Choroid plexus epithelial cell (primary cell): ENCODE data around the gene SLIT1.

Experiments used
- DNase-seq: peaks from one replicate; pipeline ENCODE4 v3.0.0-alpha.2; 2010; ENCODE audit warnings: low read depth
- H3K4me3 ChIP-seq: 2 replicates; pipeline ENCODE4 v1.5.1; 2011; ENCODE audit warnings: low read depth, mild to moderate bottlenecking, control low read depth, low read length, moderate library complexity
- CTCF ChIP-seq: conservative IDR thresholded peaks from 2 replicates; pipeline ENCODE4 v1.5.1; 2011; ENCODE audit warnings: low read depth, mild to moderate bottlenecking, control low read depth, inconsistent platforms, low read length, moderate library complexity

SLIT1 gene

DNA sequence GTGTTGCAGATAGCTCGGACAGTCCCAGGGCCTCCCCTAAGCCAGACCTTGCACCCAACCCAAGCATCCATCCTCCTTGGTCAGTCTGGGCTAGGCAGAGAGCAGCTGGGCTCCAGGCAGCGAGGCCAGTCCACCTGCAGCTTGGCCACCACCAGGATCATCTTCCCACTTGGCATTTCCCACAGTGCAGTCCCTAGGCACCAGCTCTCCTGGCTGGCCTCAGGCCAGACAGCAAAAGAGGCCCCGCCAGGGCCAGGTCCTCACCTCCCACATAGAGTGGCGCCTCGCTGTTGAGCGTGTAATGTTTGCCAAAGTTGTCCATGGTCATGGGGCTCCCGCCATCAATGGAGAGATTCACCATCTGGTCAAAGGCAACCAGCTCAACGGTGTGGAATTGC, 182.0 kb downstream of the SLIT1 start:
- H3K4me3 ChIP-seq, result no peak overlapping the region
- no peak for TF ChIP-seq CTCF
- no peak for DNase-seq

DNA sequence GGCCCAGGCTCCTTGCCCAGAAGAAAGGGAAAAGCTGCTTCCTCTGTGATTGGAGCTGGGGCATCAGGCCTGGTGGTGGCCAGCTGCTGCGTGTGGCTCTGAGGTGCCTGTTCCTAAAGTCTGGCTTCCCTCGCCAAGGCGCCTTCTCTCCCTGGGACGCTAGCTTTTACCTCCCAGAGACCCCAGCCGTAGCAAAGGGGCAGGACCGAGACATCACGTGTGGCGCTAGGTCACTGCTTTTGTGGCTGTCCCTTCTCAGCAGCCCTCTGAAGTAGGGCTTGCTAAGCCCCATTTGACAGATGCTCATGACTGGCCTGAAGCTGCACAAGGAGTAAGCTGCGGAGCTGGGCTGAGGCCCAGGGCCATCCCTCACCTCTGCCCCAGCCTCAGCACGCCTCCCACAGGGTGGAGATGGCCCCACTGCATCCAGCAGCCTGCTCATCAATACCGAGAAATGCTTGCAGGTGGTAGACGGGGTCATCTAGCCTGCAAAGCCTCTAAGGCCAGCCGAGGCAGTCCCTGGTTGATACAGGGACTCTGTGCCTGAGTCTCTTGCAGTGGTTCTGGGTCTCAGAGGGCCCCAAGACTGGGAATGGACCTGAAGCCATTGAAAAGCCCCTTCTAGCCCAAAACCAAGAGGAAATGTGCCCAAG, 182.5 kb downstream of the SLIT1 start:
- no peak overlapping the region for H3K4me3 ChIP-seq
- TF ChIP-seq CTCF, result no peak
- DNase-seq, result no peak

DNA sequence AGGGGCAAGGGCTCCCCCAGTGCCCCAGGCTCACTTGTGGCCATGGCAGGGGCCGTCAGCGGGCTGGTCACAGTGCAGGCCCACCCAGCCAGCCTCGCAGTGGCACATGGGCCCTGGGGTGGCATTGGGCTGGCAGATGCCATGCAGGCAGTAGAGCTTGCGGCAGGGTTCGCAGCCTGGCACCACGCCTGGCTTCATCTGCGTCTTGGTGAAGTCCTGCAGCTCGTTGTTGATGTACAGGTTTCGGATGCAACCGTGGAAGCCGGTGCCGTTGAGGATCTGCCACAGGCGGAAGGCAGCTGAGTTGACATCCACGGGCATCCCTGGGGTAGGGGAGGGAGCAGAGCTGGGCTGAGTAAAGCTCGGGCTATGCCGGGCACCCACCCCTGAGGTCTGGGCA, 183.1 kb downstream of the SLIT1 start:
- TF ChIP-seq CTCF, result no peak
- H3K4me3 ChIP-seq, result no peak overlapping the region
- DNase-seq, result no peak

DNA sequence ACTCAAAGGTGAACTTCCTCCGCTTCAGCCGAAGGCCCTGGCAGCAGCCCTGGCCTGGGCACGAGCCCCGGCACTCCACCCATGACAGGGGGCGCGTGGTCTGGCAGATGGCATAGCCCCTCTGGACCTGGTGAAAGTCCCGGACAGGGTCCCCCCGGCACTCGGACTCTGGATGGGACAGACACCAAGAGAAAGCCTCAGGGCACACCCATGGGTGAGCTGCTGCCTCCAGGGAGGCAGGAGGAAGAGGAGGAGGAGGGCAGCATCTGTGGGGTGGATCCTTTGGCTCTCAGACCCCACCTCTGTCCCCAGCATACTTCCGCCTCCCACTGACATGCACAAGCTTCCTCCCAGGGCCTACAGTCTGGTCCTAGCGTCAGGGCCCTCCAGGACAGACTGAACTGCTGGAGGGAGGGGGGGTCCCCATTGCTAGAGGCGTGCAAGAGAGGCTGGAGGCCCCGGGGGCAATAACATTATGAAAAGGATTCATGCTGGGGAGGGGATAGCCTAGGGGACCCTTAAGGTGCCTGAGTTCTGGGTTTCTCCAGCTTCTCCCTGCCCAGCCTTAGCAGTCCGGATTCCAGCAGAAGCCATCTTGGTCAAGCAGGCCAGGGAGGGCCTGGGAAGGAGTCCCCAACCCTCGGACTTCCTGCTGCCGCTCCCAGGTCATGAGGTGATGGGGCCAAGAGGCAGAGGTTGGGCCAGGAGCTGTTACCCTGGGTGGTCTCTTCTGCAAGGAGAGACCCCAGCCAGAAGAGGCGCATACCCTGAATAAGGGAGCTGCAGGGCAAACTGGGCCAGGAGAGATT, 184.4 kb downstream of the SLIT1 start:
- TF ChIP-seq CTCF, result no peak

DNA sequence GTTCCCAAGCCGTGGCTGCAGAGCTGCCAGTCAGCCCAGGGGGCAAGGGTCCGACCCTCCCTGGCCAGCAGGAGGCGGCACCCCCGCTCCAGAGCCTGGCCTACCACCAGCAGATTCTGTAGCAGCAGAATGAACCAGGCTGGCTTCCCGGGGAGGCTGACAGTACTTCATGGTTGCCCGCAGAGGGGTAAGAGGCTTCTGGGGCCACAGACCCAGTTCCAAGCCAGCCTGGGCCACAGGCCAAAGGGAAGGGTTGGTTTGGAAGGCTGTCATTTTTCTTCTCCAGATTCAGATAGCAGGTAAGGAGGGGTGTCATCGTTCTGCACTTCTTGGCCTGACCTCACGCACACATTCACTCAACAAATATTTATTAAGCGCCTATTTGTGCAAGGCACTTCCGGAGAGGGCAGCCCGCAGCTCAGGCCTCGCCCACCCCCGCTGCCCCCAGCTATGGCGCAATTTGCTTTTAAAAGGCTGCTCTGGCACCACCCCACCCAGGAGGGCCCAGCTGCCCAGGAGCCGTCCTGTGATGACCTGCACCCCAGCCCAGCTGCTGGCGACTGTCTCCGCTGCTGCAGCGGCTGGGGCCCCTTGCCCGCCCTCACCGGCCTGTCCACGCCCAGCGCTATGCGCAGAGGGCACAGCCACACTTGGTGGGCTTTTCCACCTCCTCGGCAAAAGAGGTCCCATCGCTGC, 185.1 kb downstream of the SLIT1 start:
- H3K4me3 ChIP-seq, result no peak overlapping the region
- TF ChIP-seq CTCF, result no peak
- no peak for DNase-seq

More for the DNA sequence above, 184.4 kb downstream of the SLIT1 start:
- DNase-seq, result no peak
- no peak overlapping the region for H3K4me3 ChIP-seq

DNA sequence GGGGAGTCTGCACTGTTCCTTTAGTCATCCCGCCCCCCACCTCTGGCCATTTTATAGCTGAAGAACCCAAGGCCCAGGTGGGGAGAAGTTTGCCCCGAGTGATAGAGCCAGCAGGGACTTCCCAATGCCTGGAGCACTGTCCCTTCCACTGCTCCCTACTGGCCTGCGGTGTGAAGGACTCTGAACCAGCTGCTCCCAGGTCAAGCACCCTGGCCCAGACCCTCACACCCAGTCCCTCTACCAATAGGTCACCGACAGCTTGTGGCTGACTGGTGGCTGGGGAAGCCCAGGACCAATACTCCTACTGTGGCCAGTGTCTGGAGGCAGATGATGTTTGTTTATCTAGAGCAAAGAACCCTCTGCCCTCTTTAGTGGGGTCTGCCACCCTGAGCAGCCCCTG, 185.8 kb downstream of the SLIT1 start:
- H3K4me3 ChIP-seq, result no peak overlapping the region
- TF ChIP-seq CTCF, result no peak
- DNase-seq, result no peak
